ENCODE measurements around the gene CFAP43. TPM values are rescaled to one million over a fixed set of nuclear protein-coding genes. Genes with fewer than 3 reads are reported as not detected.

CFAP43 gene
- total and polyA plus RNA-seq, 7 donors: 0.04 to 0.44 (median 0.11) TPM; not detected in 4

DNA sequence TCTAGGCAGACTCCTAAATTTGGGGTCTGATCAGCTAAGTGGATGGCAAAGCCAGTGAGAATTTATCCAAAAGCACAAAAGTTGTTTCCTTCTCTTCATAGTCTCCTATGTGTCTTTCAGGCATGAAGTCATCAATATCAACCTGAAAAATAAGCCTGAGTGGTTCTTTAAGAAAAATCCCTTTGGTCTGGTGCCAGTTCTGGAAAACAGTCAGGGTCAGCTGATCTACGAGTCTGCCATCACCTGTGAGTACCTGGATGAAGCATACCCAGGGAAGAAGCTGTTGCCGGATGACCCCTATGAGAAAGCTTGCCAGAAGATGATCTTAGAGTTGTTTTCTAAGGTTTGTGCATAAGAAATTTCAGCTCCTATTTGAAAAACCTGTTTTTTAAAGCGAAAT is 27.3 kb upstream of the CFAP43 start:
- H3K36me3 ChIP-seq (ENCODE audit: insufficient read depth in 1 of 2, low read depth in 1 of 2): peaks cover 13 to 74% of the 10 kb centered on the region in 2 donors
- intact Hi-C loops (cut with DNase I): loop anchor here in 1 of 2 donors (10.0 kb wide), 1 partner anchor 135 kb away; the partner anchor contains the start of gene SFR1
- WGBS, 3 donors: 84 to 94% (median 87%) methylated on average over 3 of the region's 3 CpGs

GRCh38 chr10:104258209-104258608 is 26.0 kb upstream of the CFAP43 start:
- peak overlapping the region; percentile 99 for H3K27ac ChIP-seq
- peaks cover 40% of the 10 kb centered on the region for H3K4me1 ChIP-seq
- ATAC-seq (no peak), DNase-seq (no peak)
- H3K4me3 ChIP-seq: no peak overlapping the region
- intact Hi-C loops (cut with DNase I): loop anchor here in 1 of 2 donors (10.0 kb wide), 1 partner anchor 133 kb away; the partner anchor contains the start of gene SFR1
- H3K36me3 ChIP-seq (ENCODE audit: insufficient read depth in 1 of 2, low read depth in 1 of 2): peaks cover 13 to 61% of the 10 kb centered on the region in 2 donors
- TF ChIP-seq, protein P1, sequence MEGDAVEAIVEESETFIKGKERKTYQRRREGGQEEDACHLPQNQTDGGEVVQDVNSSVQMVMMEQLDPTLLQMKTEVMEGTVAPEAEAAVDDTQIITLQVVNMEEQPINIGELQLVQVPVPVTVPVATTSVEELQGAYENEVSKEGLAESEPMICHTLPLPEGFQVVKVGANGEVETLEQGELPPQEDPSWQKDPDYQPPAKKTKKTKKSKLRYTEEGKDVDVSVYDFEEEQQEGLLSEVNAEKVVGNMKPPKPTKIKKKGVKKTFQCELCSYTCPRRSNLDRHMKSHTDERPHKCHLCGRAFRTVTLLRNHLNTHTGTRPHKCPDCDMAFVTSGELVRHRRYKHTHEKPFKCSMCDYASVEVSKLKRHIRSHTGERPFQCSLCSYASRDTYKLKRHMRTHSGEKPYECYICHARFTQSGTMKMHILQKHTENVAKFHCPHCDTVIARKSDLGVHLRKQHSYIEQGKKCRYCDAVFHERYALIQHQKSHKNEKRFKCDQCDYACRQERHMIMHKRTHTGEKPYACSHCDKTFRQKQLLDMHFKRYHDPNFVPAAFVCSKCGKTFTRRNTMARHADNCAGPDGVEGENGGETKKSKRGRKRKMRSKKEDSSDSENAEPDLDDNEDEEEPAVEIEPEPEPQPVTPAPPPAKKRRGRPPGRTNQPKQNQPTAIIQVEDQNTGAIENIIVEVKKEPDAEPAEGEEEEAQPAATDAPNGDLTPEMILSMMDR (IDR thresholded peaks at IDR 0.05): no peak
- H3K27me3 ChIP-seq (ENCODE audit: insufficient read depth in 3 of 3, low read length in 2 of 3): no peaks in the 10 kb centered on the region
- 24 to 52% (median 33%) methylated on average over 3 of the region's 3 CpGs for WGBS, 3 donors
- H3K9me3 ChIP-seq: no peaks in the 10 kb centered on the region

More for the DNA sequence above, 27.3 kb upstream of the CFAP43 start:
- no peaks in the 10 kb centered on the region for H3K27me3 ChIP-seq (ENCODE audit: insufficient read depth in 3 of 3, low read length in 2 of 3)
- ATAC-seq: no peak
- DNase-seq: no peak
- no peaks in the 10 kb centered on the region for H3K9me3 ChIP-seq
- TF ChIP-seq, protein P1 (IDR thresholded peaks at IDR 0.05): no peak
- peaks cover 40% of the 10 kb centered on the region for H3K4me1 ChIP-seq
- peak overlapping the region; percentile 99 for H3K27ac ChIP-seq
- no peak overlapping the region for H3K4me3 ChIP-seq

DNA sequence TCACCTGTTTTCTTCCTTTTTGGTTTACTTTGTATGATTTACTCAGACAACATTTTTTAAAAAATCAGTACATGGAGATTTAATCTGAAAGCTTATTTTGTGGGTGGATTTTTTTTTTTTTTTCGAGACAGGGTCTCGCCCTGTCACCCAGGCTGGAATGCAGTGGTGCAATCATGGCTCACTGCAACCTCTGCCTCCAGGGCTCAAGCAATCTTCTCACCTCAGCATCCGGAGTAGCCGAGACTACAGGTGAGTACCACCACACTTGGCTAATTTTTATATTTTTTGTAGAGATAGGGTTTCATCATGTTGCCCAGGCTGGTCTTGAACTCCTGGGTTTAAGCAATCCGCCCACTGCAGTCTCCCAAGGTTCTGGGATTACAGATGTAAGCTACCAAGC is 25.1 kb upstream of the CFAP43 start:
- H3K4me1 ChIP-seq: peaks cover 40% of the 10 kb centered on the region
- H3K4me3 ChIP-seq: no peak overlapping the region
- H3K27ac ChIP-seq: peak overlapping the region; percentile 99
- no peaks in the 10 kb centered on the region for H3K9me3 ChIP-seq
- intact Hi-C loops (cut with DNase I): loop anchor here in 1 of 2 donors (10.0 kb wide), 1 partner anchor 132 kb away; the partner anchor contains the start of gene SFR1
- TF ChIP-seq, protein P1 (IDR thresholded peaks at IDR 0.05): no peak
- no peaks in the 10 kb centered on the region for H3K27me3 ChIP-seq (ENCODE audit: insufficient read depth in 3 of 3, low read length in 2 of 3)
- no peak for DNase-seq
- 95 to 97% (median 95%) methylated on average over 5 of the region's 5 CpGs for WGBS, 3 donors
- no peak for ATAC-seq
- peaks cover 9 to 52% of the 10 kb centered on the region in 2 donors for H3K36me3 ChIP-seq (ENCODE audit: insufficient read depth in 1 of 2, low read depth in 1 of 2)

DNA sequence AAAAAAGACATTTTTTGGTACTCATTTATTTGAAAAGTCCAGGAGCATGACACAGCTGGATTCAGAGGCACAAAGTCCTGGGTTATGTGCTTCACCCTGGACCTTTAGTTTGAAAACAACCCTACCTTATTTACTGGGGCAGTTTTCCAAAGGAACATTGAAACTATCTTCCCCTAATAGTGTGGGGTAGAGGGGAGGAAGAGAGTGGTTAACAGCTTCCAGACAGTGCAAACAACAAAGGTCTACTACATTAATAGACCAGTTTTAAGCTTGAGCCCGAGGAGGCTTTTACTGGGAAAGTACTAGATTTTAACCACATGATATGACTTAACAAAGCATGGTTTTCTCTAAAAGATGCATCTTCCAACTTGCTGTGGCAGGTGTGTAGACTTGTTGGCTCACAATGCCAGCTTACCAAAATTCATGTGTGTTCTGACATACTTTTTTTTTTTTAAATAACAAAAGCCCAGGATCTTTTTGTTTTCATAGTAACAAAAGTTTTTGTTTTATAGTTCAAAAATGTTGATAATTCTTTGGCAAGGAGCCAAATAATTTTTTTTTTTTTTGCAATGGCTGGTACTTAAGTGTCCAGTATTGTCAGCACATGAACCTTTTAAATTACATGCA is 24.3 kb upstream of the CFAP43 start:
- 18 to 28% (median 24%) methylated on average over 1 of the region's 1 CpG for WGBS, 3 donors
- peak overlapping the region; percentile 99 for H3K27ac ChIP-seq
- intact Hi-C loops (cut with DNase I): loop anchor here in 1 of 2 donors (10.0 kb wide), 1 partner anchor 132 kb away; the partner anchor contains the start of gene SFR1

More for the DNA sequence above, 24.3 kb upstream of the CFAP43 start:
- no peaks in the 10 kb centered on the region for H3K9me3 ChIP-seq
- no peaks in the 10 kb centered on the region for H3K27me3 ChIP-seq (ENCODE audit: insufficient read depth in 3 of 3, low read length in 2 of 3)
- no peak for DNase-seq
- peak overlapping the region; percentile 94 for H3K4me3 ChIP-seq
- peaks cover 7 to 44% of the 10 kb centered on the region in 2 donors for H3K36me3 ChIP-seq (ENCODE audit: insufficient read depth in 1 of 2, low read depth in 1 of 2)
- peak in 1 of 4 donors; percentile 15 for ATAC-seq
- H3K4me1 ChIP-seq: peaks cover 40% of the 10 kb centered on the region
- TF ChIP-seq, protein P1 (IDR thresholded peaks at IDR 0.05): no peak

All from psoas muscle (tissue), 8 donors.